ENCODE data around the gene OVOL2.
"Not testable (repeated sequence)": the region's sequence is repeated elsewhere in the genome, so short reads cannot be mapped to it uniquely, and the experiment has no call there.

The OVOL2 gene

GRCh38 chr20:18041462-18041861 lies 16.3 kb downstream of the OVOL2 start:
- H3K4me3 ChIP-seq (ENCODE audit: low read depth in 1 of 5, low read length in 5 of 5): no peak overlapping the region
- H3K27ac ChIP-seq (ENCODE audit: low read depth, low read length): no peak overlapping the region
- H3K9me3 ChIP-seq (ENCODE audit: control insufficient read depth in 5 of 5, low read length in 5 of 5): peaks cover 3 to 14% (median 10%) of the 10 kb centered on the region in 5 donors
- H3K36me3 ChIP-seq (ENCODE audit: control insufficient read depth in 5 of 5, insufficient read depth in 5 of 5, low read length in 5 of 5): no peaks in the 10 kb centered on the region
- H3K9ac ChIP-seq (ENCODE audit: low read length in 5 of 5): no peak overlapping the region
- H3K4me1 ChIP-seq (ENCODE audit: control insufficient read depth in 5 of 5, insufficient read depth in 5 of 5, low read length in 5 of 5): no peaks in the 10 kb centered on the region
- peaks cover 2 to 12% (median 8%) of the 10 kb centered on the region in 5 donors for H3K27me3 ChIP-seq (ENCODE audit: control insufficient read depth in 5 of 5, insufficient read depth in 4 of 5, low read length in 5 of 5)

GRCh38 chr20:18039063-18039462 lies 18.7 kb downstream of the OVOL2 start:
- Histone ChIP-seq H3K9ac (ENCODE audit: low read length in 5 of 5) (no peak overlapping the region), H3K4me1 (ENCODE audit: control insufficient read depth in 5 of 5, insufficient read depth in 5 of 5, low read length in 5 of 5) (no peaks in the 10 kb centered on the region), H3K27ac (ENCODE audit: low read depth, low read length) (no peak overlapping the region), H3K4me3 (ENCODE audit: low read depth in 1 of 5, low read length in 5 of 5) (no peak overlapping the region), H3K36me3 (ENCODE audit: control insufficient read depth in 5 of 5, insufficient read depth in 5 of 5, low read length in 5 of 5) (no peaks in the 10 kb centered on the region), H3K9me3 (ENCODE audit: control insufficient read depth in 5 of 5, low read length in 5 of 5) (peaks cover 3 to 14% (median 10%) of the 10 kb centered on the region in 5 donors), H3K27me3 (ENCODE audit: control insufficient read depth in 5 of 5, insufficient read depth in 4 of 5, low read length in 5 of 5) (peaks cover 0 to 11% (median 6%) of the 10 kb centered on the region in 5 donors)

GRCh38 chr20:18034039-18034438 lies 23.7 kb downstream of the OVOL2 start:
- no peak overlapping the region for H3K9ac ChIP-seq (ENCODE audit: low read length in 5 of 5)
- H3K27ac ChIP-seq (ENCODE audit: low read depth, low read length): no peak overlapping the region
- H3K9me3 ChIP-seq (ENCODE audit: control insufficient read depth in 5 of 5, low read length in 5 of 5): no peaks in the 10 kb centered on the region
- no peaks in the 10 kb centered on the region for H3K36me3 ChIP-seq (ENCODE audit: control insufficient read depth in 5 of 5, insufficient read depth in 5 of 5, low read length in 5 of 5)
- no peak overlapping the region for H3K4me3 ChIP-seq (ENCODE audit: low read depth in 1 of 5, low read length in 5 of 5)
- peaks cover 0 to 6% (median 5%) of the 10 kb centered on the region in 5 donors for H3K27me3 ChIP-seq (ENCODE audit: control insufficient read depth in 5 of 5, insufficient read depth in 4 of 5, low read length in 5 of 5)
- no peaks in the 10 kb centered on the region for H3K4me1 ChIP-seq (ENCODE audit: control insufficient read depth in 5 of 5, insufficient read depth in 5 of 5, low read length in 5 of 5)

- no peaks in the 10 kb centered on the region for H3K36me3 ChIP-seq (ENCODE audit: control insufficient read depth in 5 of 5, insufficient read depth in 5 of 5, low read length in 5 of 5)
- H3K27me3 ChIP-seq (ENCODE audit: control insufficient read depth in 5 of 5, insufficient read depth in 4 of 5, low read length in 5 of 5): peaks cover 0 to 6% (median 5%) of the 10 kb centered on the region in 5 donors
- no peak overlapping the region for H3K4me3 ChIP-seq (ENCODE audit: low read depth in 1 of 5, low read length in 5 of 5)
- H3K9ac ChIP-seq (ENCODE audit: low read length in 5 of 5): no peak overlapping the region
- no peaks in the 10 kb centered on the region for H3K9me3 ChIP-seq (ENCODE audit: control insufficient read depth in 5 of 5, low read length in 5 of 5)
- no peak overlapping the region for H3K27ac ChIP-seq (ENCODE audit: low read depth, low read length)
- no peaks in the 10 kb centered on the region for H3K4me1 ChIP-seq (ENCODE audit: control insufficient read depth in 5 of 5, insufficient read depth in 5 of 5, low read length in 5 of 5)
Observed at GRCh38 chr20:18032977-18033892, 24.5 kb downstream of the OVOL2 start.

- Histone ChIP-seq H3K4me1 (ENCODE audit: control insufficient read depth in 5 of 5, insufficient read depth in 5 of 5, low read length in 5 of 5) (no peaks in the 10 kb centered on the region), H3K27ac (ENCODE audit: low read depth, low read length) (no peak overlapping the region), H3K27me3 (ENCODE audit: control insufficient read depth in 5 of 5, insufficient read depth in 4 of 5, low read length in 5 of 5) (peaks cover 0 to 6% (median 5%) of the 10 kb centered on the region in 5 donors), H3K4me3 (ENCODE audit: low read depth in 1 of 5, low read length in 5 of 5) (no peak overlapping the region), H3K36me3 (ENCODE audit: control insufficient read depth in 5 of 5, insufficient read depth in 5 of 5, low read length in 5 of 5) (no peaks in the 10 kb centered on the region), H3K9ac (ENCODE audit: low read length in 5 of 5) (no peak overlapping the region), H3K9me3 (ENCODE audit: control insufficient read depth in 5 of 5, low read length in 5 of 5) (no peaks in the 10 kb centered on the region)
Observed at GRCh38 chr20:18031888-18032509, 25.7 kb downstream of the OVOL2 start.

DNA sequence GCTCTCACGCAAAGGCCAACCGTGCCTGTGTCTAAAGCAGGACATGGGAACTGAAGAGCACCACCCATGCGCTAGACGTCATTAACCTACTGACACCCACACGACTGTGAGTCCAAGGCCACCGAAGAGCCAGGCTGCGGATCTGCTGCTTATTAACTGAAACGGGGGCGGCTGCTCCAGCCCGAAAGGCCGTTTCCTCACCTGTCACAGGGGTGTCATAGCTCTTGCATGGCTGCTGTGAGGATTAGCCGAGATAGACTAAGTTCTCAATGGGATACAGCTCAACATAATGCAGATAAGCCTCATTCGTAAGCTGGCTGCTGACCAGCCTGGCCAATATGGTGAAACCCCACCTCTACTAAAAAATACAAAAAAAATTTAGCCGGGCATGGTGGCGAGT lies 26.7 kb downstream of the OVOL2 start:
- Histone ChIP-seq H3K36me3 (ENCODE audit: control insufficient read depth in 5 of 5, insufficient read depth in 5 of 5, low read length in 5 of 5) (no peaks in the 10 kb centered on the region), H3K9ac (ENCODE audit: low read length in 5 of 5) (no peak overlapping the region), H3K4me1 (ENCODE audit: control insufficient read depth in 5 of 5, insufficient read depth in 5 of 5, low read length in 5 of 5) (no peaks in the 10 kb centered on the region), H3K27me3 (ENCODE audit: control insufficient read depth in 5 of 5, insufficient read depth in 4 of 5, low read length in 5 of 5) (peaks cover 0 to 5% (median 3%) of the 10 kb centered on the region in 5 donors), H3K27ac (ENCODE audit: low read depth, low read length) (no peak overlapping the region), H3K9me3 (ENCODE audit: control insufficient read depth in 5 of 5, low read length in 5 of 5) (no peaks in the 10 kb centered on the region), H3K4me3 (ENCODE audit: low read depth in 1 of 5, low read length in 5 of 5) (no peak overlapping the region)

GRCh38 chr20:18030020-18030419 lies 27.7 kb downstream of the OVOL2 start:
- Histone ChIP-seq H3K9ac (ENCODE audit: low read length in 5 of 5) (no peak overlapping the region), H3K4me1 (ENCODE audit: control insufficient read depth in 5 of 5, insufficient read depth in 5 of 5, low read length in 5 of 5) (no peaks in the 10 kb centered on the region), H3K36me3 (ENCODE audit: control insufficient read depth in 5 of 5, insufficient read depth in 5 of 5, low read length in 5 of 5) (no peaks in the 10 kb centered on the region), H3K4me3 (ENCODE audit: low read depth in 1 of 5, low read length in 5 of 5) (no peak overlapping the region), H3K27ac (ENCODE audit: low read depth, low read length) (no peak overlapping the region), H3K9me3 (ENCODE audit: control insufficient read depth in 5 of 5, low read length in 5 of 5) (no peaks in the 10 kb centered on the region), H3K27me3 (ENCODE audit: control insufficient read depth in 5 of 5, insufficient read depth in 4 of 5, low read length in 5 of 5) (peaks cover 0 to 5% (median 0%) of the 10 kb centered on the region in 5 donors)

DNA sequence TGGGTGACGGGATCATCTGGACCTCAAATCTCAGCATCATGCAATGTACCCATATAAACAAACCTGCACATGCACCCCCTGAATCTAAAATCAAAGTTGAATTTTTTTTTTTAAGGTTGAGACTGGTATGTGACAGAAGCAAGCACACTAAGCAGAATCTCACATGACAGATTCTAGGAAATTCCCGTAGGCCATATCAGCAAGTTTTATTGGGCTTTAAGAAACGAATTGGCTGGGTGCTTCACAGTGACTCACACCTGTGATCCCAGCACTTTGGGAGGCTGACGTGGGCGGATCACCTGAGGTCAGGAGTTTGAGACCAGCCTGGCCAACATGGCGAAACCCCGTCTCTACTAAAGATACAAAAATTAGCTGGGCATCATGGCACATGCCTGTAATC lies 30.7 kb downstream of the OVOL2 start:
- H3K36me3 ChIP-seq (ENCODE audit: control insufficient read depth in 5 of 5, insufficient read depth in 5 of 5, low read length in 5 of 5); H3K4me3 ChIP-seq (ENCODE audit: low read depth in 1 of 5, low read length in 5 of 5); H3K27ac ChIP-seq (ENCODE audit: low read depth, low read length); H3K27me3 ChIP-seq (ENCODE audit: control insufficient read depth in 5 of 5, insufficient read depth in 4 of 5, low read length in 5 of 5); H3K9me3 ChIP-seq (ENCODE audit: control insufficient read depth in 5 of 5, low read length in 5 of 5); H3K9ac ChIP-seq (ENCODE audit: low read length in 5 of 5); H3K4me1 ChIP-seq (ENCODE audit: control insufficient read depth in 5 of 5, insufficient read depth in 5 of 5, low read length in 5 of 5): not testable (repeated sequence)

DNA sequence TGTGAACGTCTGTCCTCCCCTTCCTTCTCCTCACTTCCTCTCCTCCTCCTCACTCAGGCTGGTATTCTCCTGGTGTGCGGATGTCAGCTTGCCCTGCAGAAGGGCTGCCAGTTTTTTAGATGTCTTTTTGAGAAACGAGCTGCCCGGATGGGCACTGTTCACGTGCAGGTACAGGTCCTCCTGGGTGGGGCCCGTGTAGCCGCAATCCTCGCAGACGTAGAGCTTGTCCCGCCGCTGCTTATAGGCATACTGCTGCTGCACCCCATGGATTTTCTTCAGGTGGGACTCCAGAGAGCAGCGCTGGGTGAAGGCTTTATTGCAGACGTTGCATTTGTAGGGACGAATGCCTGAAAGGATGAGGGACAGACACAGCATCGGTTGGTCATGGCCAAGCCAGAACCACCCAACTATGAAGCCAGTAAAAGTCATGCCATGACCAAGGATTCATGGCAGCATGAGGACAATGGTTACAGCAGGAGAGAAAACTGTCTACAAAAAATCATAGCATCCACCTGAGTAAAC lies 33.0 kb downstream of the OVOL2 start:
- Histone ChIP-seq H3K27me3 (ENCODE audit: control insufficient read depth in 5 of 5, insufficient read depth in 4 of 5, low read length in 5 of 5) (peaks cover 0 to 6% (median 2%) of the 10 kb centered on the region in 5 donors), H3K9me3 (ENCODE audit: control insufficient read depth in 5 of 5, low read length in 5 of 5) (no peaks in the 10 kb centered on the region), H3K4me3 (ENCODE audit: low read depth in 1 of 5, low read length in 5 of 5) (no peak overlapping the region), H3K9ac (ENCODE audit: low read length in 5 of 5) (no peak overlapping the region), H3K27ac (ENCODE audit: low read depth, low read length) (no peak overlapping the region), H3K4me1 (ENCODE audit: control insufficient read depth in 5 of 5, insufficient read depth in 5 of 5, low read length in 5 of 5) (no peaks in the 10 kb centered on the region), H3K36me3 (ENCODE audit: control insufficient read depth in 5 of 5, insufficient read depth in 5 of 5, low read length in 5 of 5) (no peaks in the 10 kb centered on the region)

DNA sequence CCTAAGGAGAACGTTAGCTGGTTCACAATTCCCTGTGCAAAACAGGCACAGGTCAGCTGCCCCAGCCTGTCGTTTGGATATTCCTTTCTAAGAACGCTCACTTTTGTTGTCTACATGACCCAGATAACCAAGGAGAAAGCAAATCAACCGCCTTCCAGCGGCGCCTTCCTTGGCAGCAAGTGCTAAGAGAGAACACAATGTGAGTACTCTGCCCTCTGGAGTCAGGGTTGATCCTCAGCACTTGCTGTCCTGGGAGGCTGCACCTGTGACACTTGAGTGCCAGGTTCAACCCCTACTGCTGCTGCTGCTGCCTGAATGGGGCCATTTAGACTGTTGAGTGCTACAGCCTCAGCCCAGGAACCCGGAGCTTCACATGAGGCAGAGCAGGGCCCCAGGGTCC lies 36.8 kb downstream of the OVOL2 start:
- Histone ChIP-seq H3K9ac (ENCODE audit: low read length in 5 of 5) (no peak overlapping the region), H3K27me3 (ENCODE audit: control insufficient read depth in 5 of 5, insufficient read depth in 4 of 5, low read length in 5 of 5) (peaks cover 0 to 6% (median 2%) of the 10 kb centered on the region in 5 donors), H3K9me3 (ENCODE audit: control insufficient read depth in 5 of 5, low read length in 5 of 5) (no peaks in the 10 kb centered on the region), H3K36me3 (ENCODE audit: control insufficient read depth in 5 of 5, insufficient read depth in 5 of 5, low read length in 5 of 5) (no peaks in the 10 kb centered on the region), H3K27ac (ENCODE audit: low read depth, low read length) (no peak overlapping the region), H3K4me3 (ENCODE audit: low read depth in 1 of 5, low read length in 5 of 5) (no peak overlapping the region), H3K4me1 (ENCODE audit: control insufficient read depth in 5 of 5, insufficient read depth in 5 of 5, low read length in 5 of 5) (no peaks in the 10 kb centered on the region)

Measured in subcutaneous abdominal adipose tissue (tissue), 5 donors.